H1 (cell line): ENCODE results near the gene PRXL2B. TPM values are rescaled to one million over a fixed set of nuclear protein-coding genes. Genes with fewer than 3 reads are reported as not detected.
A peak's percentile ranks its signal among the peaks of the same experiment; 100 is the strongest.

Experiments used
- CTCF ChIA-PET: fragments of 300-600 bp; sonication (Branson Sonifier 250); formaldehyde crosslinking; loops from one replicate; lab custom pipeline; 2021; ENCODE audit not compliant: partially characterized antibody; lab: Charles Lee
- POLR2A ChIA-PET: fragments of 300-600 bp; sonication (Branson Sonifier 250); formaldehyde crosslinking; loops from one replicate; lab custom pipeline; 2021; ENCODE audit warnings: inconsistent platforms; ENCODE audit not compliant: partially characterized antibody; lab: Charles Lee
- DNase-seq, 2 experiments: peaks; one replicate each; pipeline versions ENCODE4 v3.0.0 to v3.0.0-alpha.2; 2010 to 2022; ENCODE audit warnings: low spot score in 2 of 2, low read depth in 1 of 2, mixed read lengths in 1 of 2
- FAIRE-seq: peaks from 2 replicates; lab custom pipeline; 2011; peaks lifted over from hg19 to GRCh38; lab: Jason Lieb, UNC
- H2AFZ ChIP-seq: 2 replicates; pipeline ENCODE4 v1.8.1; 2012; ENCODE audit warnings: low read length, inconsistent platforms
- H2AK5ac ChIP-seq: 2 replicates; pipeline ENCODE4 v1.6.1; 2013; ENCODE audit warnings: low read depth, low read length
- H2BK120ac ChIP-seq: replicated peaks from 2 replicates; pipeline ENCODE3; 2013; ENCODE audit warnings: low read depth, low read length, inconsistent platforms
- H2BK12ac ChIP-seq: 2 replicates; pipeline ENCODE4 v1.6.1; 2013; ENCODE audit warnings: low read depth, low read length
- H2BK15ac ChIP-seq: 2 replicates; pipeline ENCODE4 v1.6.1; 2013; ENCODE audit warnings: low read length
- H2BK20ac ChIP-seq: 2 replicates; pipeline ENCODE4 v1.6.1; 2013; ENCODE audit warnings: low read length
- H2BK5ac ChIP-seq: 2 replicates; pipeline ENCODE4 v1.6.1; 2013; ENCODE audit warnings: low read depth, low read length
- H3K14ac ChIP-seq: 2 replicates; pipeline ENCODE4 v1.6.1; 2013; ENCODE audit warnings: inconsistent platforms; ENCODE audit not compliant: insufficient read length
- H3K18ac ChIP-seq: 2 replicates; pipeline ENCODE4 v1.6.1; 2013; ENCODE audit warnings: low read length; ENCODE audit errors: extremely low read depth
- H3K23ac ChIP-seq: 2 replicates; pipeline ENCODE4 v1.6.1; 2013; ENCODE audit warnings: inconsistent platforms; ENCODE audit not compliant: insufficient read length
- H3K23me2 ChIP-seq: 2 replicates; pipeline ENCODE4 v1.6.1; 2013; ENCODE audit warnings: low read depth, low read length
- H3K27ac ChIP-seq: 2 replicates; pipeline ENCODE4 v1.6.1; 2011; ENCODE audit warnings: low read depth, low read length, inconsistent platforms
- H3K27me3 ChIP-seq, 4 experiments: replicated peaks in 1 of 4; 1 replicate in 1 of 4; 2 replicates in 3 of 4; pipeline versions ENCODE4 v1.6.1 to v1.8.1; 2011 to 2013; ENCODE audit warnings: low read length in 3 of 4, mild to moderate bottlenecking in 3 of 4, inconsistent platforms in 2 of 4, mixed read lengths in 2 of 4, moderate library complexity in 1 of 4; ENCODE audit not compliant: control insufficient read depth in 3 of 4, insufficient read depth in 3 of 4; ENCODE audit errors: extremely low read depth in 1 of 4
- H3K36me3 ChIP-seq, 4 experiments: 2 replicates each; pipeline versions ENCODE4 v1.6.1 to v1.8.1; 2011 to 2013; ENCODE audit warnings: mild to moderate bottlenecking in 4 of 4, low read length in 3 of 4, moderate library complexity in 2 of 4, control low read depth in 1 of 4, inconsistent platforms in 1 of 4; ENCODE audit not compliant: insufficient read depth in 4 of 4, control insufficient read depth in 2 of 4
- H3K4ac ChIP-seq: replicated peaks from 2 replicates; pipeline ENCODE3; 2013; ENCODE audit warnings: low read length, low read depth, mixed read lengths, inconsistent platforms; ENCODE audit not compliant: insufficient read length
- H3K4me1 ChIP-seq, 4 experiments: replicated peaks in 1 of 4; 1 replicate in 1 of 4; 2 replicates in 3 of 4; pipeline versions ENCODE4 v1.6.1 to v1.8.1; 2011 to 2013; ENCODE audit warnings: low read length in 3 of 4, inconsistent platforms in 2 of 4, mixed read lengths in 1 of 4; ENCODE audit not compliant: insufficient read depth in 4 of 4, control insufficient read depth in 3 of 4
- H3K4me2 ChIP-seq, 2 experiments: 2 replicates each; pipeline versions ENCODE4 v1.6.1 to v1.8.1; 2011 to 2013; ENCODE audit warnings: low read depth in 2 of 2, low read length in 2 of 2, control low read depth in 1 of 2, inconsistent platforms in 1 of 2, mild to moderate bottlenecking in 1 of 2; ENCODE audit not compliant: insufficient read depth in 1 of 2
- H3K4me3 ChIP-seq, 4 experiments: fragments of 200-600, 300-600 bp in 1 of 4; sonication (generic), shearing (Covaris generic), sonication (Bioruptor Twin) in 1 of 4; 2 replicates each; pipeline versions ENCODE4 v1.5.1 to v1.8.1; 2011 to 2016; ENCODE audit warnings: low read length in 4 of 4, low read depth in 3 of 4, control low read depth in 2 of 4, inconsistent platforms in 2 of 4, mild to moderate bottlenecking in 2 of 4, mixed read lengths in 1 of 4, moderate library complexity in 1 of 4; ENCODE audit not compliant: insufficient read depth in 2 of 4; ENCODE audit errors: extremely low read depth in 1 of 4
- H3K56ac ChIP-seq: replicated peaks from 2 replicates; pipeline ENCODE3; 2013; ENCODE audit warnings: low read depth, mild to moderate bottlenecking, mixed read lengths, low read length, inconsistent platforms; ENCODE audit not compliant: insufficient read length
- H3K79me1 ChIP-seq: 2 replicates; pipeline ENCODE4 v1.6.1; 2013; ENCODE audit warnings: low read depth, low read length, control low read depth
- H3K79me2 ChIP-seq, 2 experiments: 2 replicates each; pipeline versions ENCODE4 v1.6.1 to v1.8.1; 2012 to 2013; ENCODE audit warnings: low read length in 2 of 2, mild to moderate bottlenecking in 2 of 2, inconsistent platforms in 1 of 2; ENCODE audit not compliant: insufficient read depth in 2 of 2, control insufficient read depth in 1 of 2
- H3K9ac ChIP-seq, 4 experiments: replicated peaks in 1 of 4; 1 replicate in 1 of 4; 2 replicates in 3 of 4; pipeline versions ENCODE4 v1.6.1 to v1.8.1; 2011 to 2013; ENCODE audit warnings: low read depth in 3 of 4, low read length in 3 of 4, control low read depth in 2 of 4, mild to moderate bottlenecking in 2 of 4, moderate library complexity in 2 of 4, inconsistent platforms in 1 of 4; ENCODE audit errors: extremely low read depth in 1 of 4
- H3K9me3 ChIP-seq, 2 experiments: 2 replicates each; pipeline versions ENCODE4 v1.6.1 to v1.8.1; 2012 to 2013; ENCODE audit warnings: mild to moderate bottlenecking in 2 of 2, moderate library complexity in 2 of 2, control low read depth in 1 of 2, inconsistent platforms in 1 of 2, low read depth in 1 of 2, low read length in 1 of 2, mixed read lengths in 1 of 2; ENCODE audit not compliant: insufficient read depth in 2 of 2
- H4K20me1 ChIP-seq, 2 experiments: replicated peaks in 1 of 2; 2 replicates each; pipeline versions ENCODE3 to v1.8.1; 2011 to 2013; ENCODE audit warnings: inconsistent platforms in 2 of 2, low read length in 2 of 2, mild to moderate bottlenecking in 1 of 2; ENCODE audit not compliant: insufficient read depth in 2 of 2, control insufficient read depth in 1 of 2
- H4K5ac ChIP-seq: 2 replicates; pipeline ENCODE4 v1.6.1; 2013; ENCODE audit warnings: low read length, low read depth, mixed read lengths, inconsistent platforms; ENCODE audit not compliant: insufficient read length
- H4K8ac ChIP-seq: 2 replicates; pipeline ENCODE4 v1.8.0; 2013; ENCODE audit warnings: mild to moderate bottlenecking, moderate library complexity, low read length, inconsistent platforms; ENCODE audit not compliant: insufficient read depth; ENCODE audit errors: extremely low read depth
- H4K91ac ChIP-seq: replicated peaks from 2 replicates; pipeline ENCODE3; 2013; ENCODE audit warnings: low read length, mixed read lengths, inconsistent platforms; ENCODE audit not compliant: insufficient read length
- ASH2L ChIP-seq: fragments of 200-600, 300-600 bp; sonication (generic); IDR thresholded peaks from one replicate; pipeline ENCODE4 v1.7.1; 2017; ENCODE audit warnings: low read length
- GTF2F1 ChIP-seq: IDR thresholded peaks from 2 replicates; pipeline ENCODE4 v1.6.1; 2012; ENCODE audit warnings: low read depth, low read length, improper control_type of control experiment, borderline replicate concordance
- POU5F1 ChIP-seq: IDR thresholded peaks from 2 replicates; pipeline ENCODE4 v1.6.1; 2011; ENCODE audit warnings: low read depth, mild to moderate bottlenecking, low read length, moderate library complexity
- WGBS, 2 experiments: shearing (Covaris generic) in 1 of 2; methylation state at CpG; one replicate each; pipeline versions ENCODE4 v1.1.6 to v1.1.7; 2013 to 2015; ENCODE audit warnings: low lambda C conversion rate in 2 of 2, mixed read lengths in 2 of 2, inconsistent platforms in 1 of 2, low coverage in 1 of 2, missing lambda C conversion rate in 1 of 2; ENCODE audit not compliant: insufficient replicate concordance in 2 of 2, insufficient coverage in 1 of 2, insufficient read length in 1 of 2; ENCODE audit errors: extremely low coverage in 1 of 2, missing lambda C conversion rate in 1 of 2; 5-methylcytosine and 5-hydroxymethylcytosine counted together
- polyA plus RNA-seq, 7 experiments: library from polyadenylated mRNA; depleted of rRNA in 3 of 7; stranded (reverse) in 5 of 7; unstranded in 2 of 7; fragments of >200 nt in 5 of 7; fragments of 200-250 nt in 2 of 7; gene quantifications; 1 replicate in 5 of 7; 2 replicates in 1 of 7; 4 replicates in 1 of 7; pipeline versions ENCODE4 v1.2.1 to v1.2.3, GENCODE V29; 2011 to 2013; ENCODE audit warnings: missing spikeins in 2 of 7, mixed read lengths in 2 of 7
- total RNA-seq: library from RNA; stranded (reverse); fragmentation: NEBNext Ultra II Directional; extraction: Animal tissue kit (Norgen Biotek cat#: 25700); gene quantifications from 2 replicates; pipeline ENCODE4 v1.2.1, GENCODE V29; 2021

PRXL2B gene
- total and polyA plus RNA-seq, 2 of the 8 experiments (the other 6 are each of a cell fraction or from before 2014, with no cell fraction given), result 35.3 to 46.0 TPM

GRCh38 chr1:2559509-2560298 lies 26.9 kb upstream of the PRXL2B start:
- H4K20me1 ChIP-seq, result no peaks in the 10 kb centered on the region
- H3K4me1 ChIP-seq, result peaks cover 0 to 6% (median 1%) of the 10 kb centered on the region in 4 experiments; a peak in 3 of 7 replicates
- no peaks in the 10 kb centered on the region for H3K36me3 ChIP-seq
- H2BK15ac ChIP-seq, result no peak overlapping the region
- H3K14ac ChIP-seq, result no peak overlapping the region
- H3K4ac ChIP-seq, result no peak overlapping the region
- H2BK20ac ChIP-seq, result no peak overlapping the region
- CTCF ChIA-PET, result interaction anchor here (1.2 to 3.3 kb wide), 5 partner anchors 12 to 181 kb away, joined by 3 to 24 read pairs (median 4); no protein-coding TSS in a partner anchor
- H2AK5ac ChIP-seq, result no peak overlapping the region
- no peak overlapping the region for H2BK5ac ChIP-seq
- no peak overlapping the region for H3K4me2 ChIP-seq
- no peak overlapping the region for H4K5ac ChIP-seq
- H3K79me2 ChIP-seq, result no peaks in the 10 kb centered on the region
- no peak for DNase-seq
- TF ChIP-seq ASH2L, result no peak
- no peak for TF ChIP-seq GTF2F1
- no peak for TF ChIP-seq POU5F1
- H2BK120ac ChIP-seq, result no peak overlapping the region
- no peaks in the 10 kb centered on the region for H3K23me2 ChIP-seq
- H2AFZ ChIP-seq, result no peak overlapping the region
- H3K27ac ChIP-seq, result no peak overlapping the region
- no peaks in the 10 kb centered on the region; a peak in 1 of 4 replicates for H3K9me3 ChIP-seq
- WGBS, 2 experiments, result 92% methylated on average over 32 of the region's 35 CpGs; no CpG with 5 or more reads in 1 of the 2 experiments
- no peak overlapping the region for H3K9ac ChIP-seq
- no peak overlapping the region for H3K4me3 ChIP-seq
- no peaks in the 10 kb centered on the region for H3K79me1 ChIP-seq
- no peaks in the 10 kb centered on the region for H3K27me3 ChIP-seq
- no peak overlapping the region for H4K91ac ChIP-seq
- no peak overlapping the region for H2BK12ac ChIP-seq
- no peak overlapping the region for H3K56ac ChIP-seq
- POLR2A ChIA-PET, result interaction anchor here (1.2 kb wide), 1 partner anchor 31 kb away, joined by 4 read pairs; no protein-coding TSS in a partner anchor
- no peak overlapping the region for H3K23ac ChIP-seq
- H4K8ac ChIP-seq, result peak overlapping the region; percentile 12; the same call in 1 of the 2 replicates
- no peak overlapping the region for H3K18ac ChIP-seq
- FAIRE-seq, result no peak
